ENCODE results near the gene YIPF1. TPM values are rescaled to one million over a fixed set of nuclear protein-coding genes. Genes with fewer than 3 reads are reported as not detected.

The YIPF1 gene
- total RNA-seq, 2 donors from 2014 or later = 30.4 to 35.3 TPM

DNA sequence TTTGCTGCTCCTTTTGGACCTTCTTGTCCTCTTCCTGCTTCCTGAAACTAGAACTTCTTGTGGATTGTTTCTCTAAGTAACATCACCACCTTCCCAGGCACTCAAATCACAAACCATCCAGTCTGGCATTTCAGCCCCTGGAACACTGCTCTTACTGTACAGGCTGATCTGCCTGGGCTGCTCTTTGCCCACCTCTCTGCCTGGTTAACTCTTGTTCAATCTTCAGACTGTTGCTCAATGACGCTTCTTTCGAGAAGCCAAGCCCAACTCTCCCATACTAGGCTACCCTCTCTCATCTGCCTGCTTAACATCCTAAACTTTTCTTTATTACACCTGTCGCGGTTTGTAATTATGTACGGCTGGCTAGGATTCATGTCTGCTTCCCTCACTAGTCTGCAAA, 5.0 kb upstream of the YIPF1 start:
- Histone ChIP-seq H3K27me3 (no peaks in the 10 kb centered on the region), H3K9me3 (no peaks in the 10 kb centered on the region), H3K4me1 (peaks cover 6% of the 10 kb centered on the region), H3K9ac (ENCODE audit: low read depth in 2 of 2, low read length in 2 of 2) (no peak overlapping the region), H3K4me3 (no peak overlapping the region), H3K27ac (no peak overlapping the region), H3K36me3 (no peaks in the 10 kb centered on the region)
- TF ChIP-seq, protein P1, sequence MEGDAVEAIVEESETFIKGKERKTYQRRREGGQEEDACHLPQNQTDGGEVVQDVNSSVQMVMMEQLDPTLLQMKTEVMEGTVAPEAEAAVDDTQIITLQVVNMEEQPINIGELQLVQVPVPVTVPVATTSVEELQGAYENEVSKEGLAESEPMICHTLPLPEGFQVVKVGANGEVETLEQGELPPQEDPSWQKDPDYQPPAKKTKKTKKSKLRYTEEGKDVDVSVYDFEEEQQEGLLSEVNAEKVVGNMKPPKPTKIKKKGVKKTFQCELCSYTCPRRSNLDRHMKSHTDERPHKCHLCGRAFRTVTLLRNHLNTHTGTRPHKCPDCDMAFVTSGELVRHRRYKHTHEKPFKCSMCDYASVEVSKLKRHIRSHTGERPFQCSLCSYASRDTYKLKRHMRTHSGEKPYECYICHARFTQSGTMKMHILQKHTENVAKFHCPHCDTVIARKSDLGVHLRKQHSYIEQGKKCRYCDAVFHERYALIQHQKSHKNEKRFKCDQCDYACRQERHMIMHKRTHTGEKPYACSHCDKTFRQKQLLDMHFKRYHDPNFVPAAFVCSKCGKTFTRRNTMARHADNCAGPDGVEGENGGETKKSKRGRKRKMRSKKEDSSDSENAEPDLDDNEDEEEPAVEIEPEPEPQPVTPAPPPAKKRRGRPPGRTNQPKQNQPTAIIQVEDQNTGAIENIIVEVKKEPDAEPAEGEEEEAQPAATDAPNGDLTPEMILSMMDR (IDR thresholded peaks at IDR 0.05) = no peak
- intact Hi-C loops (cut with DNase I) = no loop called here
- DNase-seq = no peak

DNA sequence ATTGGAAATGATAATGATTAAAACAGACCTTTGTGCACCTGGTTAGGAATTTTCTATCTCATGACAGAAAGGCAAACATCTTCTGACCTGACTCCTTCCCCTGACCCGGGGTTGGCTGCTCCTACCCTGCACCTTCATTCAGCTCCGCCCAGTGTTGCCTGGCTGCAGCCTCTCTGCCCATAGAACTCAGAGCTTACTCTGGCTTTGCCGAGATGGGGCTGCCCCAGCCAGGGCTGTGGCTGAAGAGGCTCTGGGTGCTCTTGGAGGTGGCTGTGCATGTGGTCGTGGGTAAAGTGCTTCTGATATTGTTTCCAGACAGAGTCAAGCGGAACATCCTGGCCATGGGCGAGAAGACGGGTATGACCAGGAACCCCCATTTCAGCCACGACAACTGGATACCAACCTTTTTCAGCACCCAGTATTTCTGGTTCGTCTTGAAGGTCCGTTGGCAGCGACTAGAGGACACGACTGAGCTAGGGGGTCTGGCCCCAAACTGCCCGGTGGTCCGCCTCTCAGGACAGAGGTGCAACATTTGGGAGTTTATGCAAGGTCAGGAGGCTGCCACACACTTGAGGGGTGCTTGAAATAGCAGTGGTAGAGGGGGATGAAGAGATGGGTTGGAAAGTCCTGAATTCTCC, 4.5 kb upstream of the YIPF1 start, which contains the start of gene DIO1:
Gene DIO1 (plus strand): TSS at position 189 of the 638 bp plus-strand sequence. CDS start 24 bp downstream, at position 213.
- H3K4me3 ChIP-seq = no peak within 1 kb of the TSS
- no peak within 1 kb of the TSS for H3K27ac ChIP-seq
- H3K4me1 ChIP-seq = peaks cover 6% of the 10 kb centered on the region
- no peaks in the 10 kb centered on the region for H3K36me3 ChIP-seq
- no peaks in the 10 kb centered on the region for H3K27me3 ChIP-seq
- intact Hi-C loops (cut with DNase I) = no loop called here
- no peaks in the 10 kb centered on the region for H3K9me3 ChIP-seq
- H3K9ac ChIP-seq (ENCODE audit: low read depth in 2 of 2, low read length in 2 of 2) = no peak within 1 kb of the TSS
- no peak for DNase-seq
- TF ChIP-seq, protein P1 (IDR thresholded peaks at IDR 0.05) = no peak

DNA sequence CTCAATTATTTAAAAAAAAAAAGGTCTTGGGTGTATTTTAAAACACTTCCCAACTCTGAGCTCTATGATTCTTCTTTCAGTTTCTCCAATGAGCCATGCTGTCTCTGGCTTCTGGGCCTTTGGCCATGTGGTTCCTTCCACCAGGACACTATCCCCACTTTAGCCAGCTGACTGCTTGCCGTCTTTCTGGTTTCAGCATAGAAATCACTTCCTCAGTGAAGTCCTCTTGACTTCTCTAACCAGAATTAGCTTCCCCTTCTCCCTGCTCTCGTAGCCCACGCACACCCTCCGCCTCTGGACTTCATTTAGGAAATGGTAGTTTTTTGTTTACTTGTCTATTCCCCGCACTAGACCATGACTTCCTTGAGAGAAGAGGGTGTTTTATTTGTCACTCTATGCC, 3.3 kb upstream of the YIPF1 start:
- no peak for DNase-seq
- no peaks in the 10 kb centered on the region for H3K4me1 ChIP-seq
- H3K27me3 ChIP-seq = no peaks in the 10 kb centered on the region
- H3K4me3 ChIP-seq = no peak overlapping the region
- H3K36me3 ChIP-seq = no peaks in the 10 kb centered on the region
- intact Hi-C loops (cut with DNase I) = no loop called here
- H3K27ac ChIP-seq = no peak overlapping the region
- TF ChIP-seq, protein P1 (IDR thresholded peaks at IDR 0.05) = no peak
- H3K9me3 ChIP-seq = no peaks in the 10 kb centered on the region
- H3K9ac ChIP-seq (ENCODE audit: low read depth in 2 of 2, low read length in 2 of 2) = no peak overlapping the region

DNA sequence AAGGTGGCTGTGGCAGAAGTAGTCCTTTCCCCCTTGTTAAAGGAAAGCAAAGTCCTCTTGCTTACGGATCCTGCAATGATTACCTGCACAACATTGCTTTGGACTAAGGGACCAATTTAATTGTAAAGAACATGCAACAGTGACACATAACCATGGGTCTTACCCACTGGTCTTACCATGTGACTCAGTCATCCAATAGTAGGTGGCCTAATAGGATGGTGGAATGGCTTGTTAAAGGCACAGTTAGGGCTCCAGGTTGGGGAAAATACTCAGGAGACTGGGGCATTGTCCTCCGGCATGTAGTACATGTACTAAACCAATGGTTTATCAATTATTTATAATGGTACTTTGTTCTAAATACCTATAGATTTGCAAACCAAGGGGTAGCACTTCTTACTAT, 2.1 kb upstream of the YIPF1 start:
- Histone ChIP-seq H3K27ac (no peak overlapping the region), H3K9me3 (no peaks in the 10 kb centered on the region), H3K36me3 (no peaks in the 10 kb centered on the region), H3K27me3 (no peaks in the 10 kb centered on the region), H3K4me1 (no peaks in the 10 kb centered on the region), H3K4me3 (no peak overlapping the region), H3K9ac (ENCODE audit: low read depth in 2 of 2, low read length in 2 of 2) (no peak overlapping the region)
- DNase-seq = no peak
- TF ChIP-seq, protein P1 (IDR thresholded peaks at IDR 0.05) = no peak
- intact Hi-C loops (cut with DNase I) = no loop called here

DNA sequence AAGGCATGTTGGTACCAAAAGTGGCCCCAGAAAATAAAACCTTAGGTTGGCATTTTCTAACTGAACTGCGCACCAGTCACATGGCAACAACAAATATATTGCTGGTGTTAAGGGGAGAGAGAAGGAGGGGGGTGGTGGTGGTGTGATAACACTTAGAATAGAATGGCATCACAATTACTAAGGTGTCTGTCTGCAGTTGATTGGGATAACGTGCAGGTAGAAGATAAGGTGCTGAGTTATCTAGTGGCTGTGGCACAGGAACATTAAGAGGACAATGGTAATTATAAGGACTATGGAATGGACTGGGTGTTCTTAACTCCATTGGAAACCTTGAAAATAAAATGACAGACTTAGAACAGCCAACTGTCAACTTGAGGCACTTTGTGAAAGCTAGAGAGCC, 1.4 kb upstream of the YIPF1 start:
- Histone ChIP-seq H3K27me3 (no peaks in the 10 kb centered on the region), H3K9me3 (no peaks in the 10 kb centered on the region), H3K9ac (ENCODE audit: low read depth in 2 of 2, low read length in 2 of 2) (no peak overlapping the region), H3K36me3 (no peaks in the 10 kb centered on the region), H3K4me3 (no peak overlapping the region), H3K27ac (no peak overlapping the region), H3K4me1 (no peaks in the 10 kb centered on the region)
- intact Hi-C loops (cut with DNase I) = no loop called here
- TF ChIP-seq, protein P1 (IDR thresholded peaks at IDR 0.05) = no peak
- DNase-seq = no peak
